ENCODE results near the gene FADS1. TPM values are rescaled to one million over a fixed set of nuclear protein-coding genes. Genes with fewer than 3 reads are reported as not detected.

The FADS1 gene
- total and polyA plus RNA-seq, 2 donors (not counting 1 experiment from before 2014, with no cell fraction given), result 173 to 208 TPM

GRCh38 chr11:61777234-61778090, 39.3 kb downstream of the FADS1 start:
- no peaks in the 10 kb centered on the region for H4K20me1 ChIP-seq (ENCODE audit: control insufficient read depth, extremely low read depth, insufficient read depth, low read length)
- no peak overlapping the region for H3K9ac ChIP-seq (ENCODE audit: insufficient read depth, low read length)
- no peaks in the 10 kb centered on the region for H3K4me1 ChIP-seq (ENCODE audit: control insufficient read depth, extremely low read depth, insufficient read depth, low read length)
- no peak overlapping the region for H2AFZ ChIP-seq (ENCODE audit: low read length)
- no peaks in the 10 kb centered on the region for H3K27me3 ChIP-seq (ENCODE audit: control insufficient read depth, insufficient read depth, low read length)
- no peaks in the 10 kb centered on the region for H3K9me3 ChIP-seq (ENCODE audit: control insufficient read depth, insufficient read depth, low read depth, low read length)
- no peak for TF ChIP-seq CTCF (conservative IDR thresholded peaks at IDR 0.05 in 1 of 2, IDR thresholded peaks at IDR 0.05 in 1 of 2; ENCODE audit: low read depth in 1 of 2, low read length in 2 of 2)
- no peak for TF ChIP-seq EZH2 (IDR thresholded peaks at IDR 0.05; ENCODE audit: low read length, missing control alignments)
- H3K36me3 ChIP-seq (ENCODE audit: control insufficient read depth, insufficient read depth, low read length), result no peaks in the 10 kb centered on the region
- no peaks in the 10 kb centered on the region for H3K79me2 ChIP-seq (ENCODE audit: control insufficient read depth, insufficient read depth, low read length)
- DNase-seq (ENCODE audit: low read depth in 2 of 2), result peak in 1 of 2 donors; percentile 11
- no peak overlapping the region for H3K27ac ChIP-seq (ENCODE audit: insufficient read depth, low read length)
- H3K4me3 ChIP-seq (replicated peaks in 1 of 4; ENCODE audit: control extremely low read depth in 1 of 4, insufficient read depth in 1 of 4, low read depth in 3 of 4, low read length in 4 of 4), result no peak overlapping the region
- no peak overlapping the region for H3K4me2 ChIP-seq (ENCODE audit: extremely low read depth, insufficient read depth, low read length)

GRCh38 chr11:61776561-61777075, 40.2 kb downstream of the FADS1 start:
- H3K27ac ChIP-seq (ENCODE audit: insufficient read depth, low read length), result no peak overlapping the region
- TF ChIP-seq CTCF (conservative IDR thresholded peaks at IDR 0.05 in 1 of 2, IDR thresholded peaks at IDR 0.05 in 1 of 2; ENCODE audit: low read depth in 1 of 2, low read length in 2 of 2) (peak; percentile 74 to 86), EZH2 (IDR thresholded peaks at IDR 0.05; ENCODE audit: low read length, missing control alignments) (no peak)
- no peaks in the 10 kb centered on the region for H3K9me3 ChIP-seq (ENCODE audit: control insufficient read depth, insufficient read depth, low read depth, low read length)
- peak; percentile 53 to 69 for DNase-seq (ENCODE audit: low read depth in 2 of 2)
- no peak overlapping the region for H3K9ac ChIP-seq (ENCODE audit: insufficient read depth, low read length)
- no peaks in the 10 kb centered on the region for H3K79me2 ChIP-seq (ENCODE audit: control insufficient read depth, insufficient read depth, low read length)
- no peaks in the 10 kb centered on the region for H4K20me1 ChIP-seq (ENCODE audit: control insufficient read depth, extremely low read depth, insufficient read depth, low read length)
- H3K4me2 ChIP-seq (ENCODE audit: extremely low read depth, insufficient read depth, low read length), result no peak overlapping the region
- no peak overlapping the region for H3K4me3 ChIP-seq (replicated peaks in 1 of 4; ENCODE audit: control extremely low read depth in 1 of 4, insufficient read depth in 1 of 4, low read depth in 3 of 4, low read length in 4 of 4)
- no peak overlapping the region for H2AFZ ChIP-seq (ENCODE audit: low read length)
- H3K4me1 ChIP-seq (ENCODE audit: control insufficient read depth, extremely low read depth, insufficient read depth, low read length), result no peaks in the 10 kb centered on the region
- no peaks in the 10 kb centered on the region for H3K27me3 ChIP-seq (ENCODE audit: control insufficient read depth, insufficient read depth, low read length)
- no peaks in the 10 kb centered on the region for H3K36me3 ChIP-seq (ENCODE audit: control insufficient read depth, insufficient read depth, low read length)

DNA sequence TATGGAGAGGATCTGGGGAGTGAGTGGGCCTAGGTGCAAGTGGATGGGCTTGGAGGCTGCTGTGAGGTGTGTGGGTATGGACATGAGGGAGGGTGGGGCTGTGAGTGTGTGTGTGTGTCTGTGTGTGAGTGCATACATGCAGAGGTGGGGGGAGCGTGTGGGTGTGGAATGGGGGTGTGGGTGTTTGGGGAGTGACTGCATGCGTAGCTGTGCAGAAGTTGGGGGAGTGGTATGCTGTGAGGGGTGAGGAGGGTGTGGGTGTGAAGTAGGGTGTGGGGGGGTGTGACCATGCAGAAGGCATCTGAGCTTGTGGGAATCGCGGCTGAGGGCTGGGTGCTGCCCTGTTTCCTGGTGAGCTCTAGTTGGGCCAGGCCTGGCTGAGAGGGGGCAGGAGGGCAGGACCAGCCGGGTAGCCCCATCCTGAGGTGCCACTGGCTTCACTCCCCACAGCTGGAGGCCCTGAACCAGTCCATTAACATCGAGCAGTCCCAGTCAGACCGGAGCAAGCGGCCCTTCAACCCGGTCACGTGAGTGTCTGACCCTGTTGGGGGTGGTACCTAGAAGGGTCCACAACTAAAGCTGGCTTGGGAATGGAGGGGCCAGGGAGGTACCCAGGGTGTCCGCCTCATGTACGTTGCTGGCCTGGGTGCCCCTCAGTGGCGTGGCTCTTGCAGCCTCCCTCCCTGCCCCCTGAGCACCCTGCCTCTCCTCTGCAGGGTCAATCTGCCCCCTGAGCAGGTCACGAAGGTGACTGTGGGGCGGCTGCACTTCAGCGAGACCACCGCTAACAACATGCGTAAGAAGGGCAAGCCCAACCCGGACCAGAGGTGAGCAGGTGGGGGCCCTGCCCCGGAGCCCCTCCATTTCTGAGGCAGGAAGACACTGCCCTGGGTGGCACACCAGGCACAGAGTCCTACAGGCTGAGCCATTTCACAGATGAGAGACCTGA, 40.9 kb downstream of the FADS1 start:
- Histone ChIP-seq H3K36me3 (ENCODE audit: control insufficient read depth, insufficient read depth, low read length) (no peaks in the 10 kb centered on the region), H3K4me2 (ENCODE audit: extremely low read depth, insufficient read depth, low read length) (no peak overlapping the region), H3K4me1 (ENCODE audit: control insufficient read depth, extremely low read depth, insufficient read depth, low read length) (no peaks in the 10 kb centered on the region), H4K20me1 (ENCODE audit: control insufficient read depth, extremely low read depth, insufficient read depth, low read length) (no peaks in the 10 kb centered on the region), H3K4me3 (replicated peaks in 1 of 4; ENCODE audit: control extremely low read depth in 1 of 4, insufficient read depth in 1 of 4, low read depth in 3 of 4, low read length in 4 of 4) (no peak overlapping the region), H2AFZ (ENCODE audit: low read length) (no peak overlapping the region), H3K79me2 (ENCODE audit: control insufficient read depth, insufficient read depth, low read length) (no peaks in the 10 kb centered on the region), H3K9ac (ENCODE audit: insufficient read depth, low read length) (no peak overlapping the region), H3K27ac (ENCODE audit: insufficient read depth, low read length) (no peak overlapping the region), H3K9me3 (ENCODE audit: control insufficient read depth, insufficient read depth, low read depth, low read length) (no peaks in the 10 kb centered on the region), H3K27me3 (ENCODE audit: control insufficient read depth, insufficient read depth, low read length) (no peaks in the 10 kb centered on the region)
- DNase-seq (ENCODE audit: low read depth in 2 of 2), result no peak
- TF ChIP-seq EZH2 (IDR thresholded peaks at IDR 0.05; ENCODE audit: low read length, missing control alignments) (no peak), CTCF (conservative IDR thresholded peaks at IDR 0.05 in 1 of 2, IDR thresholded peaks at IDR 0.05 in 1 of 2; ENCODE audit: low read depth in 1 of 2, low read length in 2 of 2) (no peak)
